ENCODE measurements around the gene RHBDL1. TPM values are rescaled to one million over a fixed set of nuclear protein-coding genes. Genes with fewer than 3 reads are reported as not detected.

The RHBDL1 gene
- total and polyA plus RNA-seq, 9 of the 15 experiments (the other 6 are each of a cell fraction or from before 2014, with no cell fraction given) = 0.03 to 5.6 (median 1.3) TPM; not detected in 1

DNA sequence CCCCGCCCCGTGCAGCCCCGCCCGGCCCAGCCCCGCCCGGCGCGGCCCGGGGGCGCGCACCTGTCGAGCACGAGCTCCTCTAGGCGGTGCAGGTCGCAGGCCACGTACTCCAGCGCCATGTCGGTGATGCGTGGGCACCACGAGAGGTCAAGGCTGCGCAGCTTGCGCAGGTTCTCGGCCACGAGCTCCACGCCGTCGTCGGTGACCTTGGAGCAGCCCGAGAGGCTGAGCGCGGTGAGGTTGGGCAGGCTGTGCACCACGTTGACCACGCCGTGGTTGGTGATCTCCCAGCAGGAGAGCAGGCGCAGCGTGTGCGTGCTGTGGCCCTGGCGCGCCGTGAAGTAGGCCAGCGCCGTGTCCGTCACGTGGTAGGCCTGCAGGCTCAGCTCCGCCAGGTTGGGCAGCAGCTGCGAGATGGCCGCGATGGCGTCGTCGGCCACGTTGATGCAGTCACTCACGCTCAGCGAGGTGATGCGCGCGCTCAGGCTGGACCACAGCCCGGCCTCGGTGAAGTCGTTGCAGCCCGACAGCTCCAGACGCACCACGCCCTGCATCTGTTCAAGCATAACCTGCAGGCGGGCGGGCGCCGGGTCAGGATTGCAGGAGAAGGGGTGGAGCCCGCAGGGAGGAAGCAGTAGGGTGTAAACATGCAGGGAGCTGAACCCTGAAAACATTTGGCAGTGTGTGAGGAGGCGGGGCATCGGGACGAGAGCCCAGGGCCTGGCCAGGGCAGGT, 20.1 kb downstream of the RHBDL1 start (continued):
- TF ChIP-seq TCF15 (CRISPR knock-in tag; IDR thresholded peaks at IDR 0.05) = no peak
- TF ChIP-seq TFAM (CRISPR knock-in tag; conservative IDR thresholded peaks at IDR 0.05) = no peak
- TF ChIP-seq DLX4 (CRISPR knock-in tag; IDR thresholded peaks at IDR 0.05) = no peak
- TF ChIP-seq MAFG (tag; conservative IDR thresholded peaks at IDR 0.05) = no peak
- no peak for TF ChIP-seq POLR3G (IDR thresholded peaks at IDR 0.05; ENCODE audit: extremely low read depth, insufficient read length, insufficient replicate concordance)
- peak; percentile 92 for TF ChIP-seq ZNF232 (CRISPR knock-in tag; IDR thresholded peaks at IDR 0.05)
- TF ChIP-seq POLR2AphosphoS5 (IDR thresholded peaks at IDR 0.05; ENCODE audit: control insufficient read depth, insufficient read depth, low read depth, low read length) = no peak
- peak; percentile 98 for TF ChIP-seq L3MBTL2 (IDR thresholded peaks at IDR 0.05)
- TF ChIP-seq ELF2 (CRISPR knock-in tag; IDR thresholded peaks at IDR 0.05) = no peak
- TF ChIP-seq, protein P1, sequence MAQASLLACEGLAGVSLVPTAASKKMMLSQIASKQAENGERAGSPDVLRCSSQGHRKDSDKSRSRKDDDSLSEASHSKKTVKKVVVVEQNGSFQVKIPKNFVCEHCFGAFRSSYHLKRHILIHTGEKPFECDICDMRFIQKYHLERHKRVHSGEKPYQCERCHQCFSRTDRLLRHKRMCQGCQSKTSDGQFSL (CRISPR knock-in tag; IDR thresholded peaks at IDR 0.05) = no peak; the same call in none of the 2 replicates
- TF ChIP-seq, protein P1 (tag; IDR thresholded peaks at IDR 0.05) = no peak
- no peak for TF ChIP-seq NR1H2 (CRISPR knock-in tag; IDR thresholded peaks at IDR 0.05)
- TF ChIP-seq, protein P2, sequence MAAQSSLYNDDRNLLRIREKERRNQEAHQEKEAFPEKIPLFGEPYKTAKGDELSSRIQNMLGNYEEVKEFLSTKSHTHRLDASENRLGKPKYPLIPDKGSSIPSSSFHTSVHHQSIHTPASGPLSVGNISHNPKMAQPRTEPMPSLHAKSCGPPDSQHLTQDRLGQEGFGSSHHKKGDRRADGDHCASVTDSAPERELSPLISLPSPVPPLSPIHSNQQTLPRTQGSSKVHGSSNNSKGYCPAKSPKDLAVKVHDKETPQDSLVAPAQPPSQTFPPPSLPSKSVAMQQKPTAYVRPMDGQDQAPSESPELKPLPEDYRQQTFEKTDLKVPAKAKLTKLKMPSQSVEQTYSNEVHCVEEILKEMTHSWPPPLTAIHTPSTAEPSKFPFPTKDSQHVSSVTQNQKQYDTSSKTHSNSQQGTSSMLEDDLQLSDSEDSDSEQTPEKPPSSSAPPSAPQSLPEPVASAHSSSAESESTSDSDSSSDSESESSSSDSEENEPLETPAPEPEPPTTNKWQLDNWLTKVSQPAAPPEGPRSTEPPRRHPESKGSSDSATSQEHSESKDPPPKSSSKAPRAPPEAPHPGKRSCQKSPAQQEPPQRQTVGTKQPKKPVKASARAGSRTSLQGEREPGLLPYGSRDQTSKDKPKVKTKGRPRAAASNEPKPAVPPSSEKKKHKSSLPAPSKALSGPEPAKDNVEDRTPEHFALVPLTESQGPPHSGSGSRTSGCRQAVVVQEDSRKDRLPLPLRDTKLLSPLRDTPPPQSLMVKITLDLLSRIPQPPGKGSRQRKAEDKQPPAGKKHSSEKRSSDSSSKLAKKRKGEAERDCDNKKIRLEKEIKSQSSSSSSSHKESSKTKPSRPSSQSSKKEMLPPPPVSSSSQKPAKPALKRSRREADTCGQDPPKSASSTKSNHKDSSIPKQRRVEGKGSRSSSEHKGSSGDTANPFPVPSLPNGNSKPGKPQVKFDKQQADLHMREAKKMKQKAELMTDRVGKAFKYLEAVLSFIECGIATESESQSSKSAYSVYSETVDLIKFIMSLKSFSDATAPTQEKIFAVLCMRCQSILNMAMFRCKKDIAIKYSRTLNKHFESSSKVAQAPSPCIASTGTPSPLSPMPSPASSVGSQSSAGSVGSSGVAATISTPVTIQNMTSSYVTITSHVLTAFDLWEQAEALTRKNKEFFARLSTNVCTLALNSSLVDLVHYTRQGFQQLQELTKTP (IDR thresholded peaks at IDR 0.05; ENCODE audit: low read depth in 1 of 2, partially characterized antibody in 2 of 2) = no peak
- no peak for TF ChIP-seq KLF6 (CRISPR knock-in tag; IDR thresholded peaks at IDR 0.05; ENCODE audit: borderline replicate concordance)
- no peak for TF ChIP-seq MEF2D (tag; conservative IDR thresholded peaks at IDR 0.05; ENCODE audit: low read depth)
- no peak for TF ChIP-seq NFIX (CRISPR knock-in tag; IDR thresholded peaks at IDR 0.05; ENCODE audit: low read depth)
- peak; percentile 63 for TF ChIP-seq NR3C1 (CRISPR knock-in tag; IDR thresholded peaks at IDR 0.05)
- TF ChIP-seq, protein P3, sequence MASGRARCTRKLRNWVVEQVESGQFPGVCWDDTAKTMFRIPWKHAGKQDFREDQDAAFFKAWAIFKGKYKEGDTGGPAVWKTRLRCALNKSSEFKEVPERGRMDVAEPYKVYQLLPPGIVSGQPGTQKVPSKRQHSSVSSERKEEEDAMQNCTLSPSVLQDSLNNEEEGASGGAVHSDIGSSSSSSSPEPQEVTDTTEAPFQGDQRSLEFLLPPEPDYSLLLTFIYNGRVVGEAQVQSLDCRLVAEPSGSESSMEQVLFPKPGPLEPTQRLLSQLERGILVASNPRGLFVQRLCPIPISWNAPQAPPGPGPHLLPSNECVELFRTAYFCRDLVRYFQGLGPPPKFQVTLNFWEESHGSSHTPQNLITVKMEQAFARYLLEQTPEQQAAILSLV (tag; IDR thresholded peaks at IDR 0.05) = no peak
- no peak for TF ChIP-seq FOSL1 (tag; conservative IDR thresholded peaks at IDR 0.05)
- TF ChIP-seq GATAD2A (IDR thresholded peaks at IDR 0.05) = no peak
- TF ChIP-seq LARP7 (IDR thresholded peaks at IDR 0.05) = no peak
- no peak for TF ChIP-seq PCBP1 (IDR thresholded peaks at IDR 0.05; ENCODE audit: low read depth, low read length, poor library complexity, severe bottlenecking)
- TF ChIP-seq MTA2 (IDR thresholded peaks at IDR 0.05; ENCODE audit: low read depth) = no peak

Measured in K562 (cell line).